GM12892 (cell line): ENCODE results near the gene SPCS2.

Source experiments
- POLR2A ChIP-seq: IDR thresholded peaks from 2 replicates; pipeline ENCODE4 v1.6.1; 2011; ENCODE audit warnings: low read depth, low read length, control low read depth
- POLR2AphosphoS5 ChIP-seq: IDR thresholded peaks from 2 replicates; pipeline ENCODE4 v1.6.1; 2011; ENCODE audit warnings: low read depth, low read length, control low read depth
- TAF1 ChIP-seq: IDR thresholded peaks from 2 replicates; pipeline ENCODE4 v1.6.1; 2011; ENCODE audit warnings: low read depth, mild to moderate bottlenecking, control low read depth, low read length, borderline replicate concordance

- TF ChIP-seq POLR2A (no peak), POLR2AphosphoS5 (no peak), TAF1 (no peak)
Observed at GRCh38 chr11:74978041-74978440, 29.0 kb downstream of the SPCS2 start.
